Pancreas (tissue), 10 donors: Measurements from ENCODE around the gene PITPNB. TPM values are rescaled to one million over a fixed set of nuclear protein-coding genes. Genes with fewer than 3 reads are reported as not detected.

Source experiments
- ATAC-seq, 4 donors: fragments of 200-7000 bp; cut with Tn5 transposase; one replicate each; pipeline versions ENCODE4 v1.8.0 to v1.9.1; 2020; ENCODE audit warnings: mild to moderate bottlenecking in 4 of 4, moderate library complexity in 4 of 4
- DNase-seq, 6 donors: peaks; one replicate each; pipeline ENCODE4 v3.0.0-alpha.2; 2020
- FAIRE-seq: peaks from 2 replicates; lab custom pipeline; 2012; peaks lifted over from hg19 to GRCh38; lab: Jason Lieb, UNC
- H3K27ac ChIP-seq, 4 donors: fragments of 200-600 bp; sonication (generic); 1 replicate in 3 of 4; 2 replicates in 1 of 4; pipeline versions ENCODE4 v1.5.0 to v1.8.0; 2020
- H3K27me3 ChIP-seq, 4 donors: fragments of 200-600 bp; one replicate each; pipeline ENCODE4 v1.8.0; 2021
- H3K36me3 ChIP-seq, 3 donors: fragments of 200-600 bp; sonication (generic) in 1 of 3; one replicate each; pipeline versions ENCODE4 v1.5.0 to v1.8.0; 2020 to 2021
- H3K4me1 ChIP-seq, 3 donors: fragments of 200-600 bp; one replicate each; pipeline ENCODE4 v1.8.0; 2021
- H3K4me3 ChIP-seq, 4 donors: fragments of 200-600 bp; sonication (generic) in 2 of 4; one replicate each; pipeline versions ENCODE4 v1.5.0 to v1.8.0; 2020 to 2021
- H3K9me3 ChIP-seq, 4 donors: fragments of 200-600 bp; one replicate each; pipeline ENCODE4 v1.8.0; 2021
- WGBS, 2 donors: extraction: QIAGEN DNeasy Blood & Tissue Kit; methylation state at CpG; one replicate each; pipeline ENCODE4 v1.1.7; 2013; 5-methylcytosine and 5-hydroxymethylcytosine counted together
- intact Hi-C, 3 donors: fragments of 100-400 bp; cut with DNase I; formaldehyde crosslinking; loops; one replicate each; pipeline versions ENCODE4 v1.11.1 to v1.14.2; 2022
- polyA plus RNA-seq, 2 donors: library from polyadenylated mRNA; stranded (reverse); fragments of 200-250 nt; gene quantifications; one replicate each; pipeline ENCODE4 v1.2.3, GENCODE V29; 2013
- total RNA-seq, 6 donors: library from RNA; stranded (reverse); fragmentation: NEBNext Ultra II Directional in 4 of 6; extraction: Animal tissue kit (Norgen Biotek cat#: 25700) in 4 of 6; gene quantifications; one replicate each; pipeline versions ENCODE4 v1.2.1 to v1.2.4, GENCODE V29; 2021 to 2023
- TF ChIP-seq, protein P1 (sequence below), 4 donors: fragments of 200-600 bp; sonication (generic) in 3 of 4; IDR thresholded peaks; one replicate each; pipeline versions ENCODE4 v1.5.0 to v1.8.0; 2021; ENCODE audit warnings: antibody characterized with exemption in 4 of 4
- donor health status: healthy with polysubstance abuse.
- donor health status: DM: no; HTN: no; CAD: no; lungs with moderate emphysema.
- donor health status: DM: no; HTN: no; CAD: no.
- donor health status: control.
- donor health status: control.
- donor health status: Bipolar disorder and iron deficiency.
- donor health status: DM: yes; HTN: yes; CAD: no.
- donor health status: DM: no; HTN: no; CAD: no.
- donor health status: DM: no; HTN: no; CAD: no.
- donor health status: DM: yes; HTN: yes; CAD: no.

The PITPNB gene
- total and polyA plus RNA-seq, 8 donors, result 14.3 to 38.0 (median 26.2) TPM

DNA sequence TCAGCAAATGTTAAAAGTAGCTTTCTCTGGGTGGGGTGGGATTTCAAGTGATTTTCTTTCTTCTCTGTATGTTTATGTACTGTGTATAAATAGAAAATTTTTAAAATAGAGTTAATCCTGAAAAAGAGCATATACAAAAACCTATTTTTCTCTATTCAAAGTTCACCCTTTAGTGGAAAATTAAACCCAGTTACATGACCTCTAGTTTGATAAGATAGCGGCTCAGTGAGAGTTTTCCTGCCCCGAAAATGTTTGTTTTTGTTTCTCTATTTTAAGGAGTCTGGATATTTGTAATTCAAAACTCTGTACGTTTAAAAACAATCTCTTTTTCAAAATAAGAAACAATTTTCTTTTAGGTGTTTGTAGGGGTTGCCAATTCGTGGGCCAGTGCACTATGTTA lies 42.1 kb upstream of the PITPNB start:
- TF ChIP-seq, protein P1, sequence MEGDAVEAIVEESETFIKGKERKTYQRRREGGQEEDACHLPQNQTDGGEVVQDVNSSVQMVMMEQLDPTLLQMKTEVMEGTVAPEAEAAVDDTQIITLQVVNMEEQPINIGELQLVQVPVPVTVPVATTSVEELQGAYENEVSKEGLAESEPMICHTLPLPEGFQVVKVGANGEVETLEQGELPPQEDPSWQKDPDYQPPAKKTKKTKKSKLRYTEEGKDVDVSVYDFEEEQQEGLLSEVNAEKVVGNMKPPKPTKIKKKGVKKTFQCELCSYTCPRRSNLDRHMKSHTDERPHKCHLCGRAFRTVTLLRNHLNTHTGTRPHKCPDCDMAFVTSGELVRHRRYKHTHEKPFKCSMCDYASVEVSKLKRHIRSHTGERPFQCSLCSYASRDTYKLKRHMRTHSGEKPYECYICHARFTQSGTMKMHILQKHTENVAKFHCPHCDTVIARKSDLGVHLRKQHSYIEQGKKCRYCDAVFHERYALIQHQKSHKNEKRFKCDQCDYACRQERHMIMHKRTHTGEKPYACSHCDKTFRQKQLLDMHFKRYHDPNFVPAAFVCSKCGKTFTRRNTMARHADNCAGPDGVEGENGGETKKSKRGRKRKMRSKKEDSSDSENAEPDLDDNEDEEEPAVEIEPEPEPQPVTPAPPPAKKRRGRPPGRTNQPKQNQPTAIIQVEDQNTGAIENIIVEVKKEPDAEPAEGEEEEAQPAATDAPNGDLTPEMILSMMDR (IDR thresholded peaks at IDR 0.05), result no peak

DNA sequence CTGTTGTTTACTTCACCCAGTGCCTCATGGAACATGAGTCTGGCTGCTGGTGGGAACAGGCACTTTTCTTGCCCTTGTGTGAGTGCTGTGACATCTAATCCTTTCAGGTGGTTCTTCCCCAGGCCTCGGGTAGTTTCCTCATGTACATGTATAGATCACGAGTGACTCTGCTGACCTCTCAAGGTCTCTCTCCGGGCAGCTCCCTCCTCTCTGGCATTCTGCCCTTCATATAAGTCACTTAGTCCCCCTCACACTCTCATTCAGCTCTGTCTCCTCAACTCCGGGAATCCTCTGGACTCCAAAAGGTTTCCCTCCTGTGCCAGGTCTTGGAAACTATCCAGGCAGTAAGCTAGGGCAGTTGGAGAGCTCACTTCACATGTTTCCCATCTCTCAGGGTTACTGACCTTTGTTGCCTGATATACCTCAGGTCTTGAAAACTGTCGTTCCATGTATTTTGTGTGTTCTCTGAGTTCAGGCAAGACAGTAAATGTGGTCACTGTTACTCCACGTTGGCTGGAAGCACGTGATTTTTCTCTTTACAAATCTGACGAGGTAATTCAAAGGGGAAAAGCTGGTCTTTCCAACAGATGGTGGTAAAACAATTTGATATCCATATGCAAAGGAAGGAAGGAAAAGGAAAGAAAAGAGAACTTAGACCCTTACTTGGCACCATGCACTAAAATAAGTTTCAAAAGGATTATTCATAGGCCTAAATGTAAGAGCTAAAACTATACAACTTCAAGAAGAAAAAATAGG lies 40.5 kb upstream of the PITPNB start:
- H3K9me3 ChIP-seq, result no peaks in the 10 kb centered on the region
- no peak overlapping the region for H3K4me3 ChIP-seq
- ATAC-seq, result peak; percentile 47 to 80 (median 72)
- H3K27me3 ChIP-seq, result no peaks in the 10 kb centered on the region
- peak overlapping the region in 1 of 4 donors; percentile 49 for H3K27ac ChIP-seq
- 27 to 30% methylated on average over 8 of the region's 8 CpGs for WGBS, 2 donors
- TF ChIP-seq, protein P1 (IDR thresholded peaks at IDR 0.05), result no peak
- peaks cover 11 to 14% (median 12%) of the 10 kb centered on the region in 3 donors for H3K4me1 ChIP-seq
- no peaks in the 10 kb centered on the region for H3K36me3 ChIP-seq
- DNase-seq, result peak in 1 of 6 donors; percentile 9
- FAIRE-seq, result no peak
- intact Hi-C loops, result no loop called here

More for the DNA sequence above, 42.1 kb upstream of the PITPNB start:
- no peak for DNase-seq
- no peak overlapping the region for H3K27ac ChIP-seq
- intact Hi-C loops, result no loop called here
- H3K4me1 ChIP-seq, result peaks cover 11 to 14% (median 12%) of the 10 kb centered on the region in 3 donors
- FAIRE-seq, result no peak
- no peaks in the 10 kb centered on the region for H3K9me3 ChIP-seq
- 35 to 38% methylated on average over 4 of the region's 4 CpGs for WGBS, 2 donors
- H3K27me3 ChIP-seq, result no peaks in the 10 kb centered on the region
- H3K36me3 ChIP-seq, result no peaks in the 10 kb centered on the region
- no peak overlapping the region for H3K4me3 ChIP-seq
- ATAC-seq, result no peak

DNA sequence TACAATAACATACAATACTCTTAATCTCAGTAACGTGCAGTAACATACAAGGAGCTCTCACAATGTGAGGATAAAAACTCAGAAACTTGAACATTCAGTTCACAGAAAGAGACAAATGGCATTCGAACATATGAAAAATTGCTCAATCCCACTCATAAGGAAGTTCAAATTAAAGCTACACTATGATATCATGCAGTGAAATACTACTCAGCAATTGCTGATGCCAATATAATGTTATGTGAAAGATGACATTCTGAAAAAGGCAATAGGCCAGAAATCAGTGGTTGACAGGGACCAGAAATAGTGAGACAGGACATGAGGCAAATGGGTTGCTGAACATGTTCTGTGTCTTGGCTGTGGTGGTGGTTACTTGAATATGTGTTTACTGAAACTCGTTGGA lies 33.7 kb upstream of the PITPNB start:
- DNase-seq, result no peak
- intact Hi-C loops, result no loop called here
- no peaks in the 10 kb centered on the region for H3K9me3 ChIP-seq
- H3K4me3 ChIP-seq, result no peak overlapping the region
- no peak for FAIRE-seq
- 64 to 77% methylated on average over 3 of the region's 3 CpGs for WGBS, 2 donors
- H3K27me3 ChIP-seq, result no peaks in the 10 kb centered on the region
- no peaks in the 10 kb centered on the region for H3K36me3 ChIP-seq
- no peak overlapping the region for H3K27ac ChIP-seq
- TF ChIP-seq, protein P1 (IDR thresholded peaks at IDR 0.05), result no peak
- H3K4me1 ChIP-seq, result peaks cover 0 to 8% (median 5%) of the 10 kb centered on the region in 3 donors
- ATAC-seq, result peak in 2 of 4 donors; percentile 29 to 54

DNA sequence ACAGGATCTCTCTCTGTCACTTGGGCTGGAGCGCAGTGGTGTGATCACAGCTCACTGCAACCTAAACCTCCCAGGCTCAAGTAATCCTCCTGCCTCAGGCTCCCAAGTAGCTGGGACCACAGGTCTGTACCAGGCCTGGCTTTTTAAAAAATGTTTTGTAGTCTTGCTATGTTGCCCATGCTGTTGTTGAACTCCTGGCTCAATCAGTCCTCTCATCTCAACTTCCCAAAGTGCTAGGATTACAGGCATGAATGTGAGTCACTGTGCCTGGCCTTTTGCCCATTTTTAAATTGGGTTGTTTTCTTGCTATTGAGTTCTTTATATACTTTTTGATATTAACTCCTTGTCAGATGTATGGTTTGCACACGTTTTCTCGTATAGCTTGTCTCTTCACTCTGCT lies 33.0 kb upstream of the PITPNB start:
- H3K27me3 ChIP-seq, result no peaks in the 10 kb centered on the region
- no peak overlapping the region for H3K4me3 ChIP-seq
- no peak overlapping the region for H3K27ac ChIP-seq
- TF ChIP-seq, protein P1 (IDR thresholded peaks at IDR 0.05), result no peak
- intact Hi-C loops, result no loop called here
- FAIRE-seq (no peak), DNase-seq (no peak), ATAC-seq (peak in 1 of 4 donors; percentile 56)
- peaks cover 0 to 8% (median 5%) of the 10 kb centered on the region in 3 donors for H3K4me1 ChIP-seq
- WGBS, 2 donors, result 88 to 90% methylated on average over 3 of the region's 3 CpGs
- no peaks in the 10 kb centered on the region for H3K9me3 ChIP-seq
- no peaks in the 10 kb centered on the region for H3K36me3 ChIP-seq

DNA sequence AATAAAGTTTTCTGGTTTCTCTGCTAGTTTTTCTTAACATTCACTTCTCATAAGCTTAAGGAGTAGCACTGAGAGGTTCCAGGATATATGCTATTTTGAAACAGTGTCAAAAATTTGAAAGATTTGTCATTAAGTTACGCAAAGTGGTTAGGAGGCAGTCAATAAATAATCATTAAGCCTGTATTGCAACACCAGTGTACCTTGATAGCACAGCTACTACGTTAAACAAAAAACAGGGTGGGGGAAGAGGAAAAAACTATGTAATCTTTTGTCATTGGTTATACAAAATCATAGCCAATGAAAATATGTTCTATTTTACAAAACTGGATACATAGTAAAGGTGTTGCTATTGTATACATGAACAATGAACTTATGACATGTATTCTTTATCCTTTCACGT lies 30.4 kb upstream of the PITPNB start:
- Histone ChIP-seq H3K36me3 (no peaks in the 10 kb centered on the region), H3K27ac (no peak overlapping the region), H3K4me1 (peaks cover 0 to 8% (median 5%) of the 10 kb centered on the region in 3 donors), H3K4me3 (no peak overlapping the region), H3K9me3 (no peaks in the 10 kb centered on the region), H3K27me3 (no peaks in the 10 kb centered on the region)
- intact Hi-C loops, result no loop called here
- WGBS, 2 donors, result 36 to 40% methylated on average over 3 of the region's 3 CpGs
- ATAC-seq (peak in 1 of 4 donors; percentile 22), DNase-seq (no peak), FAIRE-seq (no peak)
- TF ChIP-seq, protein P1 (IDR thresholded peaks at IDR 0.05), result no peak
